Left colon (tissue), 2 donors: ENCODE data around the gene LEKR1. TPM values are rescaled to one million over a fixed set of nuclear protein-coding genes. Genes with fewer than 3 reads are reported as not detected.

ENCODE experiments used
- ATAC-seq: fragments of 200-7000 bp; cut with Tn5 transposase; one replicate; pipeline ENCODE4 v1.9.1; 2020; ENCODE audit warnings: mild to moderate bottlenecking, moderate library complexity
- DNase-seq, 2 donors: peaks; one replicate each; pipeline ENCODE4 v3.0.0-alpha.2; 2020
- intact Hi-C, 2 donors: fragments of 100-400 bp; cut with DNase I in 1 of 2; cut with micrococcal nuclease in 1 of 2; formaldehyde crosslinking; loops; one replicate each; pipeline versions ENCODE4 v1.11.2 to v1.14.0; 2022; cut with DNase I, micrococcal nuclease
- total RNA-seq, 2 donors: library from RNA; stranded (reverse); fragmentation: NEBNext Ultra II Directional; extraction: Animal tissue kit (Norgen Biotek cat#: 25700); gene quantifications; one replicate each; pipeline ENCODE4 v1.2.1, GENCODE V29; 2021
- donor health status: DM: no; HTN: no; CAD: no.
- donor health status: DM: yes; HTN: yes; CAD: no.

The LEKR1 gene
- total RNA-seq, 2 donors from 2014 or later, result 1.1 to 2.1 TPM

DNA sequence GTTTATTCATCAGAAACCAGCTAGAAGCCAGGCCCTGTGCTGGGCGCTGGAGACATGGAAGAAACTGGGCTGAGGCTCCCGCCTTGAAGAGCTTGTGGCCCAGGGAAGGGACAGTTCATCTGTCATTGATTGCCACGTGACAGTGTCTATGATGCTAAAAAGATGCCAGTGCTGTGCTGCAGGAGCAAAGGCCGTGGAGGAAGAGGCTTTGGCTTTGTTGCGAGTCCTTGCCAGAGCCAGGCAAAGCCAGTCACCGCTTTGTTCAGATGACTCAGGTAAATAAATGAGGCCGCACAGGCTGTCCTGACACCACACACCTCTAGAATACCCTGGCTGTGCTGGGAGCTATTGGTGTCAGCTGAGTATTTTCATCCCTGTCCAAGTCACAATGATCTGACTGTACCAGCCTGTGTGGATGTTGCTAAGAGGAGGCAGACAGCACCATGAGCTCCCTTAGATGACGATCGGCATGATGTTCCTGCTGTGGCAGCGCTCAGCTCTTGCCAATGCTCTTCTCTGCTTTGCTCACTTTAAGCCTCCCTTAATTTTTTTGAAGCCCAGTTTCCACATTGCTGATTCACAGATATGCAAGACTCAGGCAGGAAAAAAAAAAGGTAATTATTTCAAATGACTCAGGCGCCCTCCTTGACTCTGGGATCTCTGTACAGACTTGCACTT, 256.3 kb downstream of the LEKR1 start:
- ATAC-seq (peak; percentile 25), DNase-seq (no peak)
- intact Hi-C loops, result loop anchor here (5.0 to 10.0 kb wide), 4 partner anchors 255 to 930 kb away; partner anchors contain the start of genes LEKR1 (in 1 of the 2) and TIPARP (in 1 of the 2)

DNA sequence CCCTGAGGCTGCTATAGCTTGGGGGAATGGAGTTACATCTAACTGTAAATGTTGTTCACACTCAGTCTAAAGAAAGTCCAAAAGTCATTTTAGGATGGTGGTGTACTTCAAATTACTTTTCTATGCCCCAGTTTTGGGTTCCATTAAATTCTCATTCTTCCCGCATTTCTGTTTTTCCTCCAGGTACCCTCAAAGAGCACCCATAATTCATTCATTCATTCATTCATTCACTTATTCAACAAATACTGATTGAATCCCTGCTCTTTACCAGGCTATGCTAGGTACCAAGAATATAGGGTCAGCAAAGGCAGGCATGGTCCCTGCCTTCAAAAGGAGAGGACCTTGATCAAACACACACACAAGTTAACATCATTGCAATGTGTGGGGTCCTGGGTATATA, 257.7 kb downstream of the LEKR1 start:
- intact Hi-C loops, result loop anchor here (5.0 to 10.0 kb wide), 4 partner anchors 257 to 932 kb away; partner anchors contain the start of genes LEKR1 (in 1 of the 2) and TIPARP (in 1 of the 2)
- DNase-seq (no peak), ATAC-seq (no peak)

DNA sequence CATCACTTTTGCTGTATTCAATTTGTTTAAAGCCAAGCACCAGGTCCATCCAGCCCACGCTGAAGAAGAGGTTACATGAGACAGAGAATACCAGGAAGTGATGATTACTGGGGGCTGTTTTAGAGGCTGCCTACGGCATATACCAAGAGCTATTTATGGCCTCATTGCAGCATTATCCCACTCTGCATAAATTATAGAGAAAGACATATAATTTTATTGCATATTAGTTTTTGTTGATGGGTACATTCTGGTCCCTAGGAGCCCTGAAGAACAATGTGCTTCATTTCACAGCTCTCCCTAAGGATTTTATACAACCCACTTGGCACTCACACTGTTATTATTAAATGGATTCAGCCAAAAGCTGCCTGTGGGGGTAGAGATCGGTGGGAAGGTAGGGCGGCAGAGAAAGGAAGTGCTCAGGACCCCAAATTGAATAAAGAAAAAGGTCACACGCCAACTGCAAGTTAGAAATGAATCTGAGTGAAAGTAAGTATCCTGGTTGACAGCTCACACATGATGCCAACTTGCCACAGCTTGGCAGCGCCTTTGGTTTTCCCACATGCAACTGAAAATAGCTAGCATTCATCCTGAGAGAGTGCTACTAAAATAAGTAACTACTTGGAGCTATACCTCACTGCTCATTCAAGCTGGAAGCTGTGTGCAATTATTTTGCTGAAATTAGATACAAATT, 260.1 kb downstream of the LEKR1 start:
- DNase-seq (no peak), ATAC-seq (no peak)
- intact Hi-C loops, result loop anchor here (5.0 to 10.0 kb wide), 4 partner anchors 41 to 551 kb away; partner anchors contain the start of gene TIPARP (in 1 of the 2)

DNA sequence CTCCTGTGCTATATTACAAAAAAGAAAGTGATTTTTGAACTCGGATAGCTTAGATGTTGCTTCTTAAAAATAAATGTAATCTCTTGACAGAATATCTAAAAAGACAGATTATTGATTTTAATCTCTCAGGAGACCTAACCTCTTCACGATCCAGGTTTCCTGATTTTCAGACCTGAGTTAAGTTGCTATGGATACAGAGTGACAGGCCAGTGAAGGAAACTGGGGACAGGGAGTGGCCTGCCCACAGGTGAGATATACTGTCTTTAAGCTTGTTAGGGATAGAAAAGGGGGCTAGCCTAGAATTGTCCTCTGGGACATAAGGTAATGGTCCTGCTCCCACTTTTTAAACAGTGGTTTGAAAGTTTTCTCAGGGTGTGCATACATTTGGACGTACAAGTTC, 260.6 kb downstream of the LEKR1 start:
- intact Hi-C loops, result loop anchor here (5.0 to 10.0 kb wide), 4 partner anchors 41 to 552 kb away; partner anchors contain the start of gene TIPARP (in 1 of the 2)

DNA sequence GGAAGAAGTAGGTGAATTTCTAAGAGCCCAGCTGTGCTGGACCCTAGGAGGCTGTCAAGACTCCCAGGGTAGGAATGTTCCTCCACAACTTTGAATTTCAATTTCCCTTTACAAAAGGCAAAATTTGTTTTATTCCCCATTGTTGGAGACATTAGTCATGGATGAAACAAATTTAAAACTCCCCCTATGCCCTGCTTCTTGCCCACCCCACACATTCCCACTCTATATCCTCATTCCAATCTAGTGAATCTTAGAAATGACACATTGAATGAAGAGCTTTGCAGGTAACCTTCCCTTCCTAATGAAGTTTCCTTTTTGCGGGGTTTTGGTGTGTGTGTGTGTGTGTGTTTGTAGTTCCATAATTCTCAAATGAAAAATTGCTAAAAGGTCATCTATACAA, 261.2 kb downstream of the LEKR1 start:
- DNase-seq (no peak), ATAC-seq (no peak)
- intact Hi-C loops, result loop anchor here (5.0 to 10.0 kb wide), 4 partner anchors 40 to 553 kb away; partner anchors contain the start of gene TIPARP (in 1 of the 2)

More for the DNA sequence above, 260.6 kb downstream of the LEKR1 start:
- DNase-seq (no peak), ATAC-seq (no peak)

DNA sequence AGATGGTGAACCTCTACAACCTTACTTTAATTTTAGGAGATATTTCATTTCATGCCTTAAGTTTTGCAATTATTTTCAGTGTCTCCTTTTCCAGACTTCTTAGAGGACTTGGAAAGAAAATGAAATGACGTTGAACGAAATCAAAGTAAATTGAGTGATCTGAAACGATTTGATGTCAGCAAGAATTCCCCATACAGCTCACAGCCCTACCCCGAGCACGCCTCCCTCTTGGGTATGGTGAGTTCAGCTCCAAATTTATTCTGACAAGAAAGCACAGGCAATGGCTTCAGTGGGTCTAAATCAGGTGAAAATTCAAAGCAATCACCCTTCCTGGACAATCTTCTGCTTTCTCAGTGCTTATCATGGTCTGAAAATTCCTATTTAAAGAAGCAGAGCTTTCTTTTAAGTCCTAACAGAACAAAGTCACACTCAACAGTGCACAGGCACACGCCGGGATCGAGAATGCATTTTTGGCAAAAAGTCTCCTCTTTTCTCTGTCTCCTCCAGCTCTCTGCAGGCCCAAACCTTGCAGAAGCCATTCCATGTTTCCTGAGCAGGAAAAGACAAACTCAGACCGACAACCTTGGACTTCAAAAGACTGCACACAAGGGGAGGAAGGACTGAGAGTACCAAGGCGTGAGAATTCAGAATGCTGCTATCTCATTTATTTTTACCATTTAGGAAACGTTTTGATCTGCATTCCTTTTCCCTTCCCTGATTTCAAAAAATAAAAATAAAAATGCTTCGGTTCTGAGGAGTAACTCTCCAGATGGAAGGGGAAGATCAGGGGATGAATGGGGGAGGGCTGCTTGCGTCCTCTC, 261.8 kb downstream of the LEKR1 start:
- ATAC-seq (peak; percentile 1), DNase-seq (peak; percentile 20 to 29)
- intact Hi-C loops, result loop anchor here (5.0 to 10.0 kb wide), 4 partner anchors 39 to 553 kb away; partner anchors contain the start of gene TIPARP (in 1 of the 2)

DNA sequence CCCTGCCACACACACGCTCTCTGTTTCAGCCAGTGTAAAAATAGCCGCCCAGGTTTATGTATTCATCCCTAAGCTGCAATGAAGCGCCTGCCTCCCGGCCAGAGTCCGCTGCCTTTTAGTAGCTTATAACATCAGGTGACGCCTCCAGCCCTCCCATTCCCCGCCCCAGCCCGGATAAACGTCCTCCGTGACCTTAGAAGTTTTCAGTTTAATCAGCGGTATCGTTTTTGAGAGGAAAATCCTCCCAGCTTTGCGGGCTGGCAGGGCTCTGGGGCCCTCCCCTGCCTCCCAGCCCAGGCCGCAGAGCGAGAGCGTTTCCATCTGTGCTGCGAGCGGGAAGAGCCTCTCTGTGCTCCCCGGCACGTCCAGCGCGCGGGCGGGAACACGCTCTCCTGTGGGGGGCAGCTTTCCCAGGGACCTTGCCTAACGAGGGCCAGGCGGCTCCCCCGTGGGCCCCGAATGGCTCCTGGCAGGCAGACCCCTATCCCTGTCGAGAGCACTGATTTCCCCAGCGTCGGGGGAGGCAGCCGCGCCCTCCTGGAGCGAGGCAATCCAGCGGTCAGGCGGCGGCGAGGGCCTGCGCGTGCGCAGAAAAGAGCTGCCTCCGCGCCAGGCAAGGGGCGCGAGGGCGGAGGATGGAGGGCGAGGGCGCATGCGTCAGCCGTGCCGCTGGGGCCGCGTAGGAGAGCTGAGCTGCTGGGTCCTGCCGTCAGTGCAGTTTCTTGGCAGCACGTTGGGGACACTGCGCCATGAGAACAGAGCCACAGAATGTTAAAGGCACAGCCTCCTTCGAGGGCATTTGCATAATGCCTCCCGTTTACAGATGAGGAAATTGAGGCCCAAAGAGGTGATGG, 262.7 kb downstream of the LEKR1 start:
- peak; percentile 94 to 97 for DNase-seq
- peak; percentile 82 for ATAC-seq
- intact Hi-C loops, result loop anchor here (5.0 to 10.0 kb wide), 4 partner anchors 38 to 554 kb away; partner anchors contain the start of gene TIPARP (in 1 of the 2)

DNA sequence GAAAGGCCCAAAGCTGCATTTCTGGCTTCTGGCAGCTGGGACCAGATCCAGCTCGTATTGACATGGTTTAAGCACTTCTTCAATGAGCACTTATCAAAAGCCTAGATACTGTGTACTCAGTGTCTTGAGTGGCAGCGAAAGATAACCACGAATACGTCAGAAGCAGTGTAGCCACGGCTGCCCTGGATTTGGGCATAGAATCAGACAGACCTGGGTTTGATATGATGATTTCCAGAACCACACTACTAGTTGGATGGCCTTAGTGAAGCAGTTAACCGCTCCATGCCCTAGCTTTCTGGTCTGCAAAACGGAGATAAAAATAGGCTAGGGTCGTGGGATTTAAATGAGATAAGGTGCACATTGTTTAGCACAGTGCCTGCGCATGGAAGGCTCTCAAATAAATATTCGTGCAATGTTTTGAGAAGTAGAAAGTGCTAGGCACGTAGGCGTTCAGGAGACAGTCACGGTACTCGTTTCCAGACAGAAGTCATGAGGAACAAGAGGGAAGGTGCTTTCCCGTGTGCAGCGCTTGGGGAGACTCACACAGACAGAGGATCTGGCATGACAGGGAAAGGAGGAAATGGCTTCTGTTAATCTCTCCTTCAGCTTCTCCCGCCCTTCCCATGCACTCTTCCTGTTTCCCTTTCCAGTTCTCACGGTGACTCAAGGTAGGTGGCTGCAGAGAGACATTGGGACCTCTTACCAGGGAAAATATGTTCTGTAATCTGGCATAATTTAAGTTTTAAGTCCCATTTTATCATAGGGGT, 263.5 kb downstream of the LEKR1 start:
- intact Hi-C loops, result loop anchor here (5.0 to 10.0 kb wide), 4 partner anchors 38 to 555 kb away; partner anchors contain the start of gene TIPARP (in 1 of the 2)

DNA sequence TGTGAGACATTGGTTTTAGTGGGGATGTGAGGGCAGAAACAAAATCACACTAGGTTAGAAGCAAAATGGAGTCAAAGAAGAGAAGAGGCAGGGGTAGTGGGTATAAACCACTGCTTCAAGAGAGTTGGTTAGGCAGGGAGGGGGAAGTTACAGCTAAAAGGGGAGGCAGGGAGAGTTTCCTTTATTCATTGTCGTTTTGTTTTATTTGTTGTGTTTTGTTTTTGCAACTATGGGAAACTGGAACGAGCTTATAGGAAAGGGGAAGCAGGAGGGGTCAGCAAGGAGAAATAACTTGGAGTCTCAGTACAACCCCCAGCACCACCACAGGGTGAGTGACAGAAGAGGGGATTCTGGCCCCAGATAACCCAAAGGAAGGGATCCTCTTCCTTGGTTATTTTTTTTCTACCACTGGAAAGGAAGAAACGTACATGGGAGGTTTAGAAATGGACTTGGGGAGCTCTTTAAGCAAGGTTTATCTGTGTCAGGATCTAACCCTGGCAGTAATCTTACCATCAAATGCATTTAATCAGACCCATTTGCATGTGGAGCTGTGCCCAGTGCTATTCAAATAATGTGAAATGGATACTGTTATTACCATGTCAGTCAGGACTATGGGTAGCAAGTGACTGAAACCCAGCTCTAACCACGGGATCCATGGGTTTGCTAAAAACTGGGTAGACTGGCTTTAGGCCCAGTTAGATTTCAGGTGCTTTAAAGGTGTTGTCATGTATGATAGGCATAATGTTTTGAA, 265.1 kb downstream of the LEKR1 start:
- ATAC-seq (no peak), DNase-seq (peak in 1 of 2 donors; percentile 19)
- intact Hi-C loops, result no loop called here

More for the DNA sequence above, 263.5 kb downstream of the LEKR1 start:
- ATAC-seq (peak; percentile 64), DNase-seq (peak; percentile 62 to 74)

DNA sequence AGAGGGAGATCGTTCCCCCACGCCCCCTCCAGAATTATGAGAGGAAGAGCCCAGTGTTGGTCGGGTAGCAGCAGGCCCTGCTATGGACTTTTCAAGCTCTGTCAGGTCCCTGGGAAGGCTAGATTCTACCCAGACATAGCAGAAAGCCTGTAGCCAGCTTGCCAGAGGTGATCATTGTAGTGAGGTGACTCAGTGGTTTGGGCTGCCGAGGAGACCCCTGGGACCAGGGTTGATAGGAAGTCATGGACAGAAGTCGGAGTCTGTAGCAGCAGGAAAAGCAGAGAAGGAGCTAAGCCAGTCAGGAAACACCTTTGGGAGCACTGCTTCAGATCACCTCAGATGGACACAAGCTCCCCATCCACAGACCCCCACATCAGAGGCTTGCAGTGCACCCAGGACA, 266.1 kb downstream of the LEKR1 start:
- intact Hi-C loops, result no loop called here
- ATAC-seq (no peak), DNase-seq (no peak)

DNA sequence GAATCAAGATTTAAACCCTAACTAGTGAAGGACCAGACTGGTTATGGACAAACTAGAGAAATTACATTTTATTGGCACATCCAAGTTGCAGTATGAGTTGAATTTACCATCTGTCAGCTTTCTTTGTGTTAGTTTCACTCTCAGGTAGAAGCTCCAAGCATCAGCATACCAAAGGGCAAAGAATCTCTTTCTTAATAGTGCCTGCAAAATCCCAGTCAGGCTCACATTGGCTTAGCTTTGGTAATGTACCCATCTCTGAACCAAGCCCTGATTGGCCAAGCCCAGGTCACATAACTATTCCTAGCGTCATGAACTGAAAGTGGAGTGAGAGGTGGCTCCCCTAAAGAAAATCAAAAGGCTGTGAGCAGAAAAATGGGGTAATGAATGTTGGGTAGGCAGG, 266.9 kb downstream of the LEKR1 start:
- ATAC-seq (no peak), DNase-seq (no peak)
- intact Hi-C loops, result no loop called here

DNA sequence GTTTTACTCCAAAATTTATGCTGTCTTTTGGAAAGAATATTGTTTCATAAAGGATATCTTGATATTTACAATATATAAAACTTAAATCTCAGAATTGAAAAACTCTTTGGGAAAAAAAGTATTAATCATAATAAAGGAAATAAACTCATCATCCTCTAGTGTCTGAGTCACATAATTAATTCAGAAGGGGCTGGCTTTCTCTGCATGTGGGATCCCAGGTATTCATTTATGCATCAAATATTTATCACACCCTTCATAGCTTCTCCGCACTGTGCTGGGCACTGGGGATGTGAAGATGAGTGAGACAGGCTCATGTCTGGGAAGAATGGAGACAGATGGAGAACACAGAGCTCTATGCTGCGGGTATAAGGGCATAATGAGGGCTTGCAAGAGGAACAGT, 268.1 kb downstream of the LEKR1 start:
- ATAC-seq, result no peak
- no peak for DNase-seq
- intact Hi-C loops, result no loop called here

DNA sequence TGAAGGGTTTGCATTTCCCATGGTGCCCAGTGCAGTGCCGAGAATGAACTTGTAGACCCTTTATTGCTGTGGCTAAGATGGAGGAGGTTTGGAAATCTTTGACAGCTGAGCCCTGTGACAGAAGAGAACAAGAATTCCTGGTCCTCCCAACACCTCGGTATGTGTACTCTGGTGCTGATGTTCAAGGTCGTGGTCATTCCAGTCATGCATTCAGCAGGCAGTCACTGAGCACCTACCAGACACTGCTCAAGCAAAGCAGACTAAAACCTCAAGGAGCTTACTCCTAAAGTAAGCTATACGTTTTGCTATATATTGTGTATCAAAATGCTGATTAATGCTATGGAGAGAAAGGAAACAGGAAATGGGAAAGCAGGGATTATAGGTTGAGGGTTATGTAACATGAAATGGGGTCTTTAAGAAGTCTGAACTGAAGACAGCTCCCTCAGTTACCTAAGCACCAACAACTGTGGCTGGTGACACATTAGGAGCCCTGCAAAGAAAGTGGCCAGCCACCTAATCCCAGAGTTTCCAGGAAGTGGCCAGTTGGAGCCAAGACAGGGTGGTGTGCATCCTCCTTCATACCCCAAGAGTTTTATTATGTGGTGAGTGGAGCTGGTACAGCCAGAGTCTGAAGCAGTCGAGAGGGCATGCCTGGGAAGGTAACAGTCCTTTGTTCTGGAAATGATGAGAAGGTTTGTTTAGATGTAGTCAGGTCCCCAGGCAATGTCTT, 268.8 kb downstream of the LEKR1 start:
- intact Hi-C loops, result no loop called here
- ATAC-seq (no peak), DNase-seq (no peak)
